NCI-H2029 (cell line): ENCODE measurements around the gene HEATR3.

Source experiments
- DNase-seq: peaks from one replicate; lab custom pipeline; 2025; lab: John Stamatoyannopoulos, UW

HEATR3 gene

GRCh38 chr16:50058091-50058771 lies 7.5 kb upstream of the HEATR3 start:
- DNase-seq: no peak

- no peak for DNase-seq
Measured at GRCh38 chr16:50059111-50059510, 6.7 kb upstream of the HEATR3 start.

GRCh38 chr16:50059669-50060068 lies 6.1 kb upstream of the HEATR3 start:
- DNase-seq: no peak

- DNase-seq: no peak
Measured at GRCh38 chr16:50061326-50061725, 4.4 kb upstream of the HEATR3 start.

- no peak for DNase-seq
Measured at GRCh38 chr16:50065241-50065623, 538 bp upstream of the HEATR3 start.

- DNase-seq: no peak
Measured at GRCh38 chr16:50066482-50067289, 916 bp downstream of the HEATR3 start.

- no peak for DNase-seq
Measured at GRCh38 chr16:50067290-50067853, 1.6 kb downstream of the HEATR3 start.

- DNase-seq: no peak
Measured at GRCh38 chr16:50068550-50068949, 2.8 kb downstream of the HEATR3 start.

- no peak for DNase-seq
Measured at GRCh38 chr16:50069060-50069459, 3.3 kb downstream of the HEATR3 start.

- DNase-seq: no peak
Measured at GRCh38 chr16:50071075-50071671, 5.4 kb downstream of the HEATR3 start.

- no peak for DNase-seq
Measured at GRCh38 chr16:50072730-50073129, 7.0 kb downstream of the HEATR3 start.

GRCh38 chr16:50079397-50080140 lies 13.8 kb downstream of the HEATR3 start:
- no peak for DNase-seq

- DNase-seq: no peak
Measured at GRCh38 chr16:50081428-50082018, 15.8 kb downstream of the HEATR3 start.

- DNase-seq: no peak
Measured at GRCh38 chr16:50083996-50084395, 18.2 kb downstream of the HEATR3 start.

- DNase-seq: no peak
Measured at GRCh38 chr16:50086176-50086575, 20.4 kb downstream of the HEATR3 start.

- DNase-seq: no peak
Measured at GRCh38 chr16:50088302-50088701, 22.5 kb downstream of the HEATR3 start.

- no peak for DNase-seq
Measured at GRCh38 chr16:50092891-50093290, 27.1 kb downstream of the HEATR3 start.

GRCh38 chr16:50093607-50094539 lies 28.1 kb downstream of the HEATR3 start:
- no peak for DNase-seq

- no peak for DNase-seq
Measured at GRCh38 chr16:50096791-50097190, 31.0 kb downstream of the HEATR3 start.

GRCh38 chr16:50099957-50100648 lies 34.3 kb downstream of the HEATR3 start:
- no peak for DNase-seq
